Measurements from ENCODE around the gene KDM2A.

The KDM2A gene

DNA sequence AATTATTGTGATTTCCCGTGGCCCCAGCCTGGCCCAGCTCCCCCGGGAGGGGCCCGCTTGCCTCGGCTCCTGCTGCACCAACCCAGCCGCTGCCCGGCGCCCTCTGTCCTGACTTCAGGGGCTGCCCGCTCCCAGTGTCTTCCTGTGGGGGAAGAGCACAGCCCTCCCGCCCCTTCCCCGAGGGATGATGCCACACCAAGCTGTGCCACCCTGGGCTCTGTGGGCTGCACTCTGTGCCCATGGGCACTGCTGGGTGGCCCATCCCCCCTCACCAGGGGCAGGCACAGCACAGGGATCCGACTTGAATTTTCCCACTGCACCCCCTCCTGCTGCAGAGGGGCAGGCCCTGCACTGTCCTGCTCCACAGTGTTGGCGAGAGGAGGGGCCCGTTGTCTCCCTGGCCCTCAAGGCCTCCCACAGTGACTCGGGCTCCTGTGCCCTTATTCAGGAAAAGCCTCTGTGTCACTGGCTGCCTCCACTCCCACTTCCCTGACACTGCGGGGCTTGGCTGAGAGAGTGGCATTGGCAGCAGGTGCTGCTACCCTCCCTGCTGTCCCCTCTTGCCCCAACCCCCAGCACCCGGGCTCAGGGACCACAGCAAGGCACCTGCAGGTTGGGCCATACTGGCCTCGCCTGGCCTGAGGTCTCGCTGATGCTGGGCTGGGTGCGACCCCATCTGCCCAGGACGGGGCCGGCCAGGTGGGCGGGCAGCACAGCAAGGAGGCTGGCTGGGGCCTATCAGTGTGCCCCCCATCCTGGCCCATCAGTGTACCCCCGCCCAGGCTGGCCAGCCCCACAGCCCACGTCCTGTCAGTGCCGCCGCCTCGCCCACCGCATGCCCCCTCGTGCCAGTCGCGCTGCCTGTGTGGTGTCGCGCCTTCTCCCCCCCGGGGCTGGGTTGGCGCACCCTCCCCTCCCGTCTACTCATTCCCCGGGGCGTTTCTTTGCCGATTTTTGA lies 166.8 kb downstream of the KDM2A start:
- no peak for DNase-seq
- Histone ChIP-seq H3K4me3 (ENCODE audit: low read depth, low read length) (no peak overlapping the region), H3K27me3 (ENCODE audit: insufficient read depth, low read depth, severe bottlenecking) (no peaks in the 10 kb centered on the region), H3K27ac (no peak overlapping the region), H3K36me3 (peaks cover 78% of the 10 kb centered on the region), H3K9me3 (ENCODE audit: severe bottlenecking) (no peaks in the 10 kb centered on the region)
- TF ChIP-seq, protein P1, sequence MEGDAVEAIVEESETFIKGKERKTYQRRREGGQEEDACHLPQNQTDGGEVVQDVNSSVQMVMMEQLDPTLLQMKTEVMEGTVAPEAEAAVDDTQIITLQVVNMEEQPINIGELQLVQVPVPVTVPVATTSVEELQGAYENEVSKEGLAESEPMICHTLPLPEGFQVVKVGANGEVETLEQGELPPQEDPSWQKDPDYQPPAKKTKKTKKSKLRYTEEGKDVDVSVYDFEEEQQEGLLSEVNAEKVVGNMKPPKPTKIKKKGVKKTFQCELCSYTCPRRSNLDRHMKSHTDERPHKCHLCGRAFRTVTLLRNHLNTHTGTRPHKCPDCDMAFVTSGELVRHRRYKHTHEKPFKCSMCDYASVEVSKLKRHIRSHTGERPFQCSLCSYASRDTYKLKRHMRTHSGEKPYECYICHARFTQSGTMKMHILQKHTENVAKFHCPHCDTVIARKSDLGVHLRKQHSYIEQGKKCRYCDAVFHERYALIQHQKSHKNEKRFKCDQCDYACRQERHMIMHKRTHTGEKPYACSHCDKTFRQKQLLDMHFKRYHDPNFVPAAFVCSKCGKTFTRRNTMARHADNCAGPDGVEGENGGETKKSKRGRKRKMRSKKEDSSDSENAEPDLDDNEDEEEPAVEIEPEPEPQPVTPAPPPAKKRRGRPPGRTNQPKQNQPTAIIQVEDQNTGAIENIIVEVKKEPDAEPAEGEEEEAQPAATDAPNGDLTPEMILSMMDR (IDR thresholded peaks at IDR 0.05; ENCODE audit: low read depth, low read length): no peak

DNA sequence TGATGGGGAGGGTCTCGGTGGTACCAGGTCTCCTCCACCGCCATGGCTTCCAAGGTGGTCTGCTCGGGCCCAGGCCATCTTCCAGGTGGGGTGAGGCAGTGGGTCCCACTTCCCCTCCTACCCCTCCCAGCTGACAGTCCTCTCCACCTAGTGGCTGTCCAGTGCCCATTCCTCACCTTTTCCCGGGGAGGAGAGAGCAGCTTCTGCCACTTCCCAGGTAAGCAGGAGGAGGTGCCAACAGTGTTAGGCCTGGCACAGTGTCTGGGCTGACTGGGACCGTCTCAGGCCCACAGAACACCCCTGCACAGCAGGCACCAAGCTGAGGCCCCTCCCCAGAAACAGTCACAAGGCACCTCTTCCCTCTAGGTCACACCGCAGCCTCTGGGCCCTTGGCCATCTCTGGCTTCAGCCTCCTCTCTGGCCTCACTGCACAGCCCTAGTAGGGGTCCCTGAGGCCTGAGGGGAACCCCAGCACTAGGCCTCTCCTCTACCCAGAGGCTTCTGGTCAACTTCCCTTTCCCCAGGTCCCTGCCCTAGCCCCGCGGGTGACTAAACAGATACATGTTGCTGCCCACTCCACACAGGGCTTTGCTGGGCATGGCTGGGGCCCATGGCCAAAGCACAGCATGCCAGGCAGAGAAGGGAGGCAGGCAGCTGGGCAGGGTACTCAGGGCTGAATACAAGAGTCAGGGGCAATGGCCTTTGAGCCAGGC lies 167.7 kb downstream of the KDM2A start:
- peaks cover 73% of the 10 kb centered on the region for H3K36me3 ChIP-seq
- no peak overlapping the region for H3K4me3 ChIP-seq (ENCODE audit: low read depth, low read length)
- H3K9me3 ChIP-seq (ENCODE audit: severe bottlenecking): no peaks in the 10 kb centered on the region
- TF ChIP-seq, protein P1 (IDR thresholded peaks at IDR 0.05; ENCODE audit: low read depth, low read length): peak; percentile 20; the same call in 1 of the 2 replicates
- H3K27ac ChIP-seq: peak overlapping the region; percentile 98
- no peaks in the 10 kb centered on the region for H3K27me3 ChIP-seq (ENCODE audit: insufficient read depth, low read depth, severe bottlenecking)
- DNase-seq: no peak

DNA sequence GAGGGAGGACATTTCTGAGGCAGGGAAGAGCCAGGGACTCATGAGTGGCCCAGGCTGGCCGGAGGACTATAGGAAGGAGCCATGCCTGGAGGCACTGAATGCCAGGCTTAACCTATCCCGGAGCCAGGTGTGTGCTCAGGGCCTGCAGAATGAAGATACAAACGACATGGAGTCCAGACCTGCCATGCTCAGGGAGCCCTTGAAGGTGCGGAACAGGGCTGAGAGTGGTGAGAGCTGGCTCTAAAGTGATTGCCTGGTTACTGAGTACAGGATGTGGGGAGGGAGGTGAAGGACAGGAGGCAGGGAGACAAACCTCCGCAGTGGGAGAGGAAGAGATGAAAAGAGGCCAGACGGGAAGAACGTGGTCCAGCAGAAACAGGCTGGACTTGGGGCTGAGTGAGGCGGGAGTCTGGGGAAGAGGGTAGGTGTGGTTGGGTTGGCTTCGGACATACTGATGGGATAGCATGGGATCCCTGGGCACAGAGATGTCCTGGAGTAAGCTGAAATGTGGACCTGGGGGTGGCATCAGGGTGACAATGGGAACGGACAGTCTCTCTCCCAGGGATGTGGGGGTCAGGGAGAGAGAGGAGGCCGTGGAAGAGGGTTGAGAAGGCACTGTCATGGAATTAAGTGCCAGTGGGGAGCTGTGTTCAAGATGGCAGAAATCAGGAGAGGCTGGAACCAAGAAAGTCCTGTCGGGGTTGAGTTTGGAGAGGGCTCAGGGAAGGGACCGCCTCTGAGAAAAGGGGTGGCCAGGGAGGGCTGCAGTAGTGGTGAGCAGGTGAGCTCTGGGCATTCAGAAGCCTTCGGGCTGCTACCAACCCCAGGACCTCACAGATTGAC lies 168.5 kb downstream of the KDM2A start:
- TF ChIP-seq, protein P1 (IDR thresholded peaks at IDR 0.05; ENCODE audit: low read depth, low read length): no peak
- Histone ChIP-seq H3K9me3 (ENCODE audit: severe bottlenecking) (no peaks in the 10 kb centered on the region), H3K4me3 (ENCODE audit: low read depth, low read length) (peak overlapping the region; percentile 78), H3K27ac (peak overlapping the region; percentile 98), H3K36me3 (peaks cover 71% of the 10 kb centered on the region), H3K27me3 (ENCODE audit: insufficient read depth, low read depth, severe bottlenecking) (no peaks in the 10 kb centered on the region)
- DNase-seq: no peak

DNA sequence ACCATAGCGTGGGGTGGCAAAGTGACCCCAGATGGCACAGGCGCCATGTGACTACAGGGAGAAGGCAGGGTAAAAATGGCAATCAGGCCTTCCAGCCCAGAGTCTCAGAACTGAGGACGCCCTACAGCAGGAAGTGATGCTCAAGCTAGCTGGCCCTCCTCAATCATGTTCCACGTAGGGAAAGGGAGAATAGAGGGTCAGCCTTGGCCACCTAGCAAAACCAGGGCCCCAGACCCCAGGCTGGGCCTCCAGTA lies 169.1 kb downstream of the KDM2A start:
- no peaks in the 10 kb centered on the region for H3K27me3 ChIP-seq (ENCODE audit: insufficient read depth, low read depth, severe bottlenecking)
- peak overlapping the region; percentile 78 for H3K4me3 ChIP-seq (ENCODE audit: low read depth, low read length)
- H3K36me3 ChIP-seq: peaks cover 71% of the 10 kb centered on the region
- H3K9me3 ChIP-seq (ENCODE audit: severe bottlenecking): no peaks in the 10 kb centered on the region
- DNase-seq: no peak
- peak overlapping the region; percentile 98 for H3K27ac ChIP-seq
- TF ChIP-seq, protein P1 (IDR thresholded peaks at IDR 0.05; ENCODE audit: low read depth, low read length): no peak

DNA sequence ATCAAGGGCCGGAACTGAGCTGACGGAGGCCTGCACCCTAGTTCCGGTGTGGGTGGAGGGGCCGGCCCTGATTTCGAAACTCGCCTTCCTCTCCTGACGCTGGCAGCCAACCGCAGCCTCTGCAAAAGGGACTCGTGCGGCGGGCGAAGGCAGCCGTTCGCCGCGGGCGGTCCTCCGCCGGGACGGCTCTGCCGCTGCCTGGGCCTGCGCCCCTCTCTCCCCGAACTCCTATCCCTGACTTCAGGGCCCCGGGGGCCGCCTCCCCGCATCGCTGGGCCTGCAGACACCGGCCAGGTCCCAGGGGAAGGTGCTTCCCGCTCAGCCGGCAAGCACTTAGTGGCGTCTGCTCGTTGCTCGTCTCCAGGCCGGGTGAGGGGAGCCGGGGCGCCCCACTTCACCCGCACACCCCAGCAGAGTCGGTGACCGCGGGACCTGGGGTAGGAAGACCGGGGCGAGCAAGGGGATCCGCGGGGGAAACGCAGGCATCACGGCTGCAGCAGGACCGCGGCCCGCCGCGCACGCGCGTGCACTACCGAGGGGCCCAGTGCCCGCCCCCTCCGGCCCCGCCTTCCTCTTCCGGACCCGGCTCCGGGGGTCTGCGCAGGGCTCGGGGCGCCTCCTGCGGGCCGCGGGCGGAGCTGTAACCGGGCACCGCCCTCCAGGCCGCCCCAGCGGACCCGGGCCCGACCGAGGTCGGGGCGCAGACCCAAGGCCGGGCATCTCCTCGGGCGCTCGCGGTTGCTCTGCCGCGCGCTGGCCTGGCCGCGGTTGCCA lies 169.6 kb downstream of the KDM2A start:
- peaks cover 67% of the 10 kb centered on the region for H3K36me3 ChIP-seq
- no peaks in the 10 kb centered on the region for H3K9me3 ChIP-seq (ENCODE audit: severe bottlenecking)
- H3K27ac ChIP-seq: peak overlapping the region; percentile 98
- peak overlapping the region; percentile 78 for H3K4me3 ChIP-seq (ENCODE audit: low read depth, low read length)
- no peaks in the 10 kb centered on the region for H3K27me3 ChIP-seq (ENCODE audit: insufficient read depth, low read depth, severe bottlenecking)
- TF ChIP-seq, protein P1 (IDR thresholded peaks at IDR 0.05; ENCODE audit: low read depth, low read length): peak; percentile 45
- peak; percentile 87 for DNase-seq

All from WERI-Rb-1 (cell line).